ENCODE measurements around the gene CHKA.

CHKA gene

GRCh38 chr11:68159161-68159560 is 38.0 kb upstream of the CHKA start:
- H3K36me3 ChIP-seq (ENCODE audit: control insufficient read depth in 2 of 2, insufficient read depth in 2 of 2, low read length in 2 of 2), result peaks cover 20 to 34% of the 10 kb centered on the region in 2 donors
- no peaks in the 10 kb centered on the region for H3K27me3 ChIP-seq (ENCODE audit: control insufficient read depth in 2 of 2, insufficient read depth in 2 of 2, low read length in 2 of 2)
- H3K9me3 ChIP-seq (ENCODE audit: control insufficient read depth in 2 of 2, low read length in 2 of 2), result no peaks in the 10 kb centered on the region
- H3K9ac ChIP-seq (ENCODE audit: low read depth in 1 of 2, low read length in 2 of 2), result no peak overlapping the region
- H3K4me3 ChIP-seq (ENCODE audit: low read length in 2 of 2), result no peak overlapping the region
- H3K4me1 ChIP-seq (ENCODE audit: control insufficient read depth in 2 of 2, insufficient read depth in 2 of 2, low read length in 2 of 2), result peaks cover 0 to 2% of the 10 kb centered on the region in 2 donors
- H3K27ac ChIP-seq (ENCODE audit: low read depth in 2 of 2, low read length in 2 of 2), result no peak overlapping the region

GRCh38 chr11:68158580-68158979 is 37.4 kb upstream of the CHKA start:
- Histone ChIP-seq H3K4me1 (ENCODE audit: control insufficient read depth in 2 of 2, insufficient read depth in 2 of 2, low read length in 2 of 2) (peaks cover 0 to 7% of the 10 kb centered on the region in 2 donors), H3K4me3 (ENCODE audit: low read length in 2 of 2) (no peak overlapping the region), H3K9ac (ENCODE audit: low read depth in 1 of 2, low read length in 2 of 2) (no peak overlapping the region), H3K9me3 (ENCODE audit: control insufficient read depth in 2 of 2, low read length in 2 of 2) (no peaks in the 10 kb centered on the region), H3K27ac (ENCODE audit: low read depth in 2 of 2, low read length in 2 of 2) (no peak overlapping the region), H3K36me3 (ENCODE audit: control insufficient read depth in 2 of 2, insufficient read depth in 2 of 2, low read length in 2 of 2) (peaks cover 20 to 29% of the 10 kb centered on the region in 2 donors), H3K27me3 (ENCODE audit: control insufficient read depth in 2 of 2, insufficient read depth in 2 of 2, low read length in 2 of 2) (no peaks in the 10 kb centered on the region)

GRCh38 chr11:68153742-68154141 is 32.6 kb upstream of the CHKA start:
- Histone ChIP-seq H3K9me3 (ENCODE audit: control insufficient read depth in 2 of 2, low read length in 2 of 2) (no peaks in the 10 kb centered on the region), H3K36me3 (ENCODE audit: control insufficient read depth in 2 of 2, insufficient read depth in 2 of 2, low read length in 2 of 2) (peaks cover 13 to 16% of the 10 kb centered on the region in 2 donors), H3K9ac (ENCODE audit: low read depth in 1 of 2, low read length in 2 of 2) (no peak overlapping the region), H3K27ac (ENCODE audit: low read depth in 2 of 2, low read length in 2 of 2) (peak overlapping the region in 1 of 2 donors; percentile 45), H3K4me1 (ENCODE audit: control insufficient read depth in 2 of 2, insufficient read depth in 2 of 2, low read length in 2 of 2) (peaks cover 8 to 20% of the 10 kb centered on the region in 2 donors), H3K4me3 (ENCODE audit: low read length in 2 of 2) (no peak overlapping the region), H3K27me3 (ENCODE audit: control insufficient read depth in 2 of 2, insufficient read depth in 2 of 2, low read length in 2 of 2) (no peaks in the 10 kb centered on the region)

- Histone ChIP-seq H3K4me3 (ENCODE audit: low read length in 2 of 2) (no peak overlapping the region), H3K36me3 (ENCODE audit: control insufficient read depth in 2 of 2, insufficient read depth in 2 of 2, low read length in 2 of 2) (peaks cover 0 to under 1% of the 10 kb centered on the region in 2 donors), H3K4me1 (ENCODE audit: control insufficient read depth in 2 of 2, insufficient read depth in 2 of 2, low read length in 2 of 2) (peaks cover 31 to 47% of the 10 kb centered on the region in 2 donors), H3K27ac (ENCODE audit: low read depth in 2 of 2, low read length in 2 of 2) (no peak overlapping the region), H3K27me3 (ENCODE audit: control insufficient read depth in 2 of 2, insufficient read depth in 2 of 2, low read length in 2 of 2) (no peaks in the 10 kb centered on the region), H3K9ac (ENCODE audit: low read depth in 1 of 2, low read length in 2 of 2) (no peak overlapping the region), H3K9me3 (ENCODE audit: control insufficient read depth in 2 of 2, low read length in 2 of 2) (no peaks in the 10 kb centered on the region)
These were observed 28.8 kb upstream of the CHKA start for GRCh38 chr11:68150037-68150436.

GRCh38 chr11:68149417-68149816 is 28.2 kb upstream of the CHKA start:
- no peaks in the 10 kb centered on the region for H3K9me3 ChIP-seq (ENCODE audit: control insufficient read depth in 2 of 2, low read length in 2 of 2)
- H3K27ac ChIP-seq (ENCODE audit: low read depth in 2 of 2, low read length in 2 of 2), result no peak overlapping the region

GRCh38 chr11:68148879-68149278 is 27.7 kb upstream of the CHKA start:
- Histone ChIP-seq H3K9me3 (ENCODE audit: control insufficient read depth in 2 of 2, low read length in 2 of 2) (no peaks in the 10 kb centered on the region), H3K9ac (ENCODE audit: low read depth in 1 of 2, low read length in 2 of 2) (peak overlapping the region in 1 of 2 donors; percentile 32), H3K27ac (ENCODE audit: low read depth in 2 of 2, low read length in 2 of 2) (peak overlapping the region in 1 of 2 donors; percentile 48), H3K27me3 (ENCODE audit: control insufficient read depth in 2 of 2, insufficient read depth in 2 of 2, low read length in 2 of 2) (no peaks in the 10 kb centered on the region), H3K4me3 (ENCODE audit: low read length in 2 of 2) (no peak overlapping the region), H3K36me3 (ENCODE audit: control insufficient read depth in 2 of 2, insufficient read depth in 2 of 2, low read length in 2 of 2) (no peaks in the 10 kb centered on the region), H3K4me1 (ENCODE audit: control insufficient read depth in 2 of 2, insufficient read depth in 2 of 2, low read length in 2 of 2) (peaks cover 31 to 42% of the 10 kb centered on the region in 2 donors)

More at GRCh38 chr11:68149417-68149816, 28.2 kb upstream of the CHKA start:
- Histone ChIP-seq H3K4me1 (ENCODE audit: control insufficient read depth in 2 of 2, insufficient read depth in 2 of 2, low read length in 2 of 2) (peaks cover 31 to 47% of the 10 kb centered on the region in 2 donors), H3K27me3 (ENCODE audit: control insufficient read depth in 2 of 2, insufficient read depth in 2 of 2, low read length in 2 of 2) (no peaks in the 10 kb centered on the region), H3K4me3 (ENCODE audit: low read length in 2 of 2) (no peak overlapping the region), H3K9ac (ENCODE audit: low read depth in 1 of 2, low read length in 2 of 2) (no peak overlapping the region), H3K36me3 (ENCODE audit: control insufficient read depth in 2 of 2, insufficient read depth in 2 of 2, low read length in 2 of 2) (no peaks in the 10 kb centered on the region)

GRCh38 chr11:68148071-68148805 is 27.1 kb upstream of the CHKA start:
- H3K4me1 ChIP-seq (ENCODE audit: control insufficient read depth in 2 of 2, insufficient read depth in 2 of 2, low read length in 2 of 2), result peaks cover 31 to 39% of the 10 kb centered on the region in 2 donors
- H3K9me3 ChIP-seq (ENCODE audit: control insufficient read depth in 2 of 2, low read length in 2 of 2), result no peaks in the 10 kb centered on the region
- H3K27me3 ChIP-seq (ENCODE audit: control insufficient read depth in 2 of 2, insufficient read depth in 2 of 2, low read length in 2 of 2), result no peaks in the 10 kb centered on the region
- peak overlapping the region in 1 of 2 donors; percentile 32 for H3K9ac ChIP-seq (ENCODE audit: low read depth in 1 of 2, low read length in 2 of 2)
- H3K4me3 ChIP-seq (ENCODE audit: low read length in 2 of 2), result no peak overlapping the region
- peak overlapping the region in 1 of 2 donors; percentile 48 for H3K27ac ChIP-seq (ENCODE audit: low read depth in 2 of 2, low read length in 2 of 2)
- no peaks in the 10 kb centered on the region for H3K36me3 ChIP-seq (ENCODE audit: control insufficient read depth in 2 of 2, insufficient read depth in 2 of 2, low read length in 2 of 2)

GRCh38 chr11:68146704-68147474 is 25.7 kb upstream of the CHKA start:
- H3K4me3 ChIP-seq (ENCODE audit: low read length in 2 of 2), result peak overlapping the region in 1 of 2 donors; percentile 46
- no peaks in the 10 kb centered on the region for H3K9me3 ChIP-seq (ENCODE audit: control insufficient read depth in 2 of 2, low read length in 2 of 2)
- H3K36me3 ChIP-seq (ENCODE audit: control insufficient read depth in 2 of 2, insufficient read depth in 2 of 2, low read length in 2 of 2), result no peaks in the 10 kb centered on the region
- peak overlapping the region; percentile 96 to 98 for H3K27ac ChIP-seq (ENCODE audit: low read depth in 2 of 2, low read length in 2 of 2)
- H3K27me3 ChIP-seq (ENCODE audit: control insufficient read depth in 2 of 2, insufficient read depth in 2 of 2, low read length in 2 of 2), result no peaks in the 10 kb centered on the region
- H3K4me1 ChIP-seq (ENCODE audit: control insufficient read depth in 2 of 2, insufficient read depth in 2 of 2, low read length in 2 of 2), result peaks cover 31 to 39% of the 10 kb centered on the region in 2 donors
- peak overlapping the region; percentile 73 to 80 for H3K9ac ChIP-seq (ENCODE audit: low read depth in 1 of 2, low read length in 2 of 2)

GRCh38 chr11:68146010-68146540 is 24.9 kb upstream of the CHKA start:
- H3K36me3 ChIP-seq (ENCODE audit: control insufficient read depth in 2 of 2, insufficient read depth in 2 of 2, low read length in 2 of 2), result no peaks in the 10 kb centered on the region
- H3K4me1 ChIP-seq (ENCODE audit: control insufficient read depth in 2 of 2, insufficient read depth in 2 of 2, low read length in 2 of 2), result peaks cover 31 to 39% of the 10 kb centered on the region in 2 donors
- H3K27me3 ChIP-seq (ENCODE audit: control insufficient read depth in 2 of 2, insufficient read depth in 2 of 2, low read length in 2 of 2), result no peaks in the 10 kb centered on the region
- peak overlapping the region; percentile 73 to 80 for H3K9ac ChIP-seq (ENCODE audit: low read depth in 1 of 2, low read length in 2 of 2)
- peak overlapping the region in 1 of 2 donors; percentile 3 for H3K4me3 ChIP-seq (ENCODE audit: low read length in 2 of 2)
- peak overlapping the region; percentile 96 to 98 for H3K27ac ChIP-seq (ENCODE audit: low read depth in 2 of 2, low read length in 2 of 2)
- no peaks in the 10 kb centered on the region for H3K9me3 ChIP-seq (ENCODE audit: control insufficient read depth in 2 of 2, low read length in 2 of 2)
